Lung (tissue), 12 donors: ENCODE results near the gene ZNF70. TPM values are rescaled to one million over a fixed set of nuclear protein-coding genes. Genes with fewer than 3 reads are reported as not detected.

Experiments
- ATAC-seq: fragments of 200-7000 bp; cut with Tn5 transposase; one replicate; pipeline ENCODE4 v1.9.1; 2020; ENCODE audit warnings: moderate number of reproducible peaks; ENCODE audit not compliant: insufficient read depth, low FRiP score
- DNase-seq, 3 donors: peaks; one replicate each; pipeline ENCODE4 v3.0.0-alpha.2; 2013 to 2017
- H3K27ac ChIP-seq, 2 donors: one replicate each; pipeline ENCODE4 v1.5.1; 2013; ENCODE audit warnings: mild to moderate bottlenecking in 2 of 2, moderate library complexity in 2 of 2, control low read depth in 1 of 2, inconsistent platforms in 1 of 2, low read depth in 1 of 2, low read length in 1 of 2
- H3K27me3 ChIP-seq, 3 donors: one replicate each; pipeline ENCODE4 v1.5.1; 2013; ENCODE audit warnings: low read length in 2 of 3; ENCODE audit not compliant: control insufficient read depth in 3 of 3, insufficient read depth in 3 of 3
- H3K36me3 ChIP-seq, 4 donors: one replicate each; pipeline ENCODE4 v1.5.1; 2013; ENCODE audit warnings: low read length in 4 of 4, mild to moderate bottlenecking in 1 of 4, moderate library complexity in 1 of 4; ENCODE audit not compliant: control insufficient read depth in 4 of 4, insufficient read depth in 4 of 4
- H3K4me1 ChIP-seq, 5 donors: one replicate each; pipeline ENCODE4 v1.5.1; 2013; ENCODE audit warnings: low read length in 5 of 5, mild to moderate bottlenecking in 2 of 5, moderate library complexity in 1 of 5; ENCODE audit not compliant: control insufficient read depth in 5 of 5, insufficient read depth in 5 of 5
- H3K4me3 ChIP-seq: one replicate; pipeline ENCODE4 v1.5.1; 2013; ENCODE audit warnings: mild to moderate bottlenecking, control low read depth, moderate library complexity
- H3K9ac ChIP-seq, 2 donors: one replicate each; pipeline ENCODE4 v1.5.1; 2013; ENCODE audit warnings: low read length in 2 of 2, control low read depth in 1 of 2; ENCODE audit not compliant: insufficient read depth in 1 of 2
- H3K9me3 ChIP-seq, 4 donors: one replicate each; pipeline ENCODE4 v1.5.1; 2013; ENCODE audit warnings: low read length in 3 of 4, mild to moderate bottlenecking in 1 of 4, moderate library complexity in 1 of 4; ENCODE audit not compliant: control insufficient read depth in 4 of 4, insufficient read depth in 3 of 4
- CTCF ChIP-seq: IDR thresholded peaks from 2 replicates; pipeline ENCODE4 v1.5.1; 2012; ENCODE audit warnings: mild to moderate bottlenecking; ENCODE audit errors: control extremely low read depth, extremely low read depth
- WGBS, 2 donors: extraction: QIAGEN DNeasy Blood & Tissue Kit; methylation state at CpG; one replicate each; pipeline ENCODE4 v1.1.7; 2013; 5-methylcytosine and 5-hydroxymethylcytosine counted together
- polyA plus RNA-seq, 2 donors: library from polyadenylated mRNA; stranded (reverse); fragments of 200-250 nt; gene quantifications; one replicate each; pipeline ENCODE4 v1.2.1, GENCODE V29; 2013
- total RNA-seq, 2 donors: library from RNA; depleted of rRNA in 1 of 2; stranded (reverse); fragments of >200 nt in 1 of 2; gene quantifications; one replicate each; pipeline ENCODE4 v1.2.1, GENCODE V29; 2014 to 2021
- donor health status: control.
- donor health status: control.
- donor health status: Bipolar disorder and iron deficiency.
- donor health status: healthy.
- donor health status: DM: yes; HTN: yes; CAD: no.

The ZNF70 gene
- total and polyA plus RNA-seq, 4 donors, result 0.98 to 6.9 (median 3.7) TPM

GRCh38 chr22:23691748-23692423 lies 59.0 kb downstream of the ZNF70 start:
- no peak for TF ChIP-seq CTCF
- no peak overlapping the region for H3K4me3 ChIP-seq
- peaks cover 6 to 28% (median 12%) of the 10 kb centered on the region in 4 donors for H3K36me3 ChIP-seq
- H3K9ac ChIP-seq, result no peak overlapping the region
- H3K27ac ChIP-seq, result no peak overlapping the region
- ATAC-seq (no peak), DNase-seq (no peak)
- H3K27me3 ChIP-seq, result no peaks in the 10 kb centered on the region
- H3K4me1 ChIP-seq, result no peaks in the 10 kb centered on the region
- peaks cover 0 to 2% (median 0%) of the 10 kb centered on the region in 4 donors for H3K9me3 ChIP-seq
- 93 to 95% methylated on average over 12 of the region's 12 CpGs for WGBS, 2 donors

DNA sequence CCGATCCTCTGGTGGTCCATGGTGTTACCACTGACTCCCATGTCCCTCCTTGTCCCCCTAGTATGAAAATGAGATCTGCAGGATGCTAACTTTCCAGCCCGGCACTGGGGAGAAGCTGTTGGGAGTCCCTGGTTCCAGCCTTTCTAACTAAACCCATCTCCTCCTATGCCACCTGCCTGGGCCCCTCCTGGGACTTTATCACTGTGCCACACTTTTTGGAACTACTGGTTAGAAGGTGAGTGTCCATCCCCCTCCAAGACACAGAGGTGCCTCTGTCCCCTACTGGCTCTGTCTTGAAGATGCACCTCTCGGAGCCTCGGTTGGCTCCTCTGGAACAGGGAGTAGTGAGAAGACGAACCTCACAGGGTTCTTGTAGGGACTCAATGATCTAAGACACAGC lies 60.2 kb downstream of the ZNF70 start, which contains the start of gene RGL4:
Gene RGL4 (plus strand): TSS at position 301 of the 400 bp plus-strand sequence. CDS start 1,018 bp downstream, outside the sequence.
- H3K36me3 ChIP-seq, result peaks cover 6 to 26% (median 12%) of the 10 kb centered on the region in 4 donors
- ATAC-seq (no peak), DNase-seq (no peak)
- WGBS, 2 donors, result 97 to 98% methylated on average over 5 of the region's 5 CpGs
- H3K27me3 ChIP-seq, result no peaks in the 10 kb centered on the region
- no peak within 1 kb of the TSS for H3K9ac ChIP-seq
- no peak within 1 kb of the TSS for H3K27ac ChIP-seq
- peaks cover 0 to 5% (median 0%) of the 10 kb centered on the region in 5 donors for H3K4me1 ChIP-seq
- no peak for TF ChIP-seq CTCF
- peaks cover 0 to 2% (median 0%) of the 10 kb centered on the region in 4 donors for H3K9me3 ChIP-seq
- H3K4me3 ChIP-seq, result no peak within 1 kb of the TSS

GRCh38 chr22:23689414-23689813 lies 61.5 kb downstream of the ZNF70 start:
- H3K4me1 ChIP-seq, result peaks cover 0 to 7% (median 0%) of the 10 kb centered on the region in 5 donors
- H3K36me3 ChIP-seq, result peaks cover 0 to 15% (median 9%) of the 10 kb centered on the region in 4 donors
- no peaks in the 10 kb centered on the region for H3K27me3 ChIP-seq
- H3K9me3 ChIP-seq, result no peaks in the 10 kb centered on the region
- no peak overlapping the region for H3K9ac ChIP-seq
- DNase-seq (no peak), ATAC-seq (no peak)
- no peak for TF ChIP-seq CTCF
- H3K27ac ChIP-seq, result no peak overlapping the region
- H3K4me3 ChIP-seq, result no peak overlapping the region
- WGBS, 2 donors, result 85 to 92% methylated on average over 7 of the region's 7 CpGs

Other genes starting within 250 kb of the ZNF70 start
- under 1 TPM in 1 of 2 donors, not detected in 1; 0.28 TPM for gene IGLL1, start 170.8 kb downstream of the ZNF70 start, total RNA-seq
- under 1 TPM in 1 of 2 donors, not detected in 1; 0.16 TPM for gene IGLL1, start 170.8 kb downstream of the ZNF70 start, polyA plus RNA-seq
- under 1 TPM; 0.82 to 0.86 TPM for gene DRICH1, start 118.8 kb downstream of the ZNF70 start, total RNA-seq
- under 1 TPM; 0.15 to 0.47 TPM for gene DRICH1, start 118.8 kb downstream of the ZNF70 start, polyA plus RNA-seq
- 1 to 10 TPM; 1.3 to 3.1 TPM for gene RGL4, start 60.1 kb downstream of the ZNF70 start, total RNA-seq
- 10 to 100 TPM in 1 of 2 donors, 1 to 10 TPM in 1; 2.1 to 37.0 TPM for gene RGL4, start 60.1 kb downstream of the ZNF70 start, polyA plus RNA-seq
- not detected for gene VPREB3, start 3.3 kb upstream of the ZNF70 start, total RNA-seq
- gene VPREB3, start 3.3 kb upstream of the ZNF70 start, polyA plus RNA-seq, result 1 to 10 TPM in 1 of 2 donors, under 1 TPM in 1; 0.39 to 1.4 TPM
- 10 to 100 TPM; 12.0 to 18.7 TPM for gene C22orf15, start 11.9 kb upstream of the ZNF70 start, total RNA-seq
- gene C22orf15, start 11.9 kb upstream of the ZNF70 start, polyA plus RNA-seq, result 1 to 10 TPM; 3.0 to 8.7 TPM
- gene CHCHD10, start 16.9 kb upstream of the ZNF70 start, total RNA-seq, result 100 to 1,000 TPM in 1 of 2 donors, 10 to 100 TPM in 1; 16.6 to 128 TPM
- gene CHCHD10, start 16.9 kb upstream of the ZNF70 start, polyA plus RNA-seq, result 100 to 1,000 TPM in 1 of 2 donors, 10 to 100 TPM in 1; 37.2 to 174 TPM
- 1 to 10 TPM; 2.2 to 2.6 TPM for gene MMP11, start 21.7 kb upstream of the ZNF70 start, total RNA-seq
- gene MMP11, start 21.7 kb upstream of the ZNF70 start, polyA plus RNA-seq, result under 1 TPM; 0.43 to 0.68 TPM
- 10 to 100 TPM; 39.2 to 69.6 TPM for gene SMARCB1, start 35.9 kb upstream of the ZNF70 start, total RNA-seq
- gene SMARCB1, start 35.9 kb upstream of the ZNF70 start, polyA plus RNA-seq, result 10 to 100 TPM; 41.0 to 54.6 TPM
- 10 to 100 TPM in 1 of 2 donors, 1 to 10 TPM in 1; 6.1 to 15.1 TPM for gene DERL3, start 87.9 kb upstream of the ZNF70 start, total RNA-seq
- gene DERL3, start 87.9 kb upstream of the ZNF70 start, polyA plus RNA-seq, result 1 to 10 TPM; 6.7 to 8.4 TPM
- gene SLC2A11, start 106.8 kb upstream of the ZNF70 start, total RNA-seq, result 10 to 100 TPM; 11.1 to 14.1 TPM
- gene SLC2A11, start 106.8 kb upstream of the ZNF70 start, polyA plus RNA-seq, result 1 to 10 TPM; 3.9 to 9.6 TPM
- 100 to 1,000 TPM in 1 of 2 donors, 10 to 100 TPM in 1; 71.8 to 751 TPM for gene MIF, start 143.3 kb upstream of the ZNF70 start, total RNA-seq
- gene MIF, start 143.3 kb upstream of the ZNF70 start, polyA plus RNA-seq, result 100 to 1,000 TPM; 850 to 887 TPM
- 10 to 100 TPM in 1 of 2 donors, 1 to 10 TPM in 1; 2.0 to 22.3 TPM for gene GSTT2B, start 210.1 kb upstream of the ZNF70 start, total RNA-seq
- gene GSTT2B, start 210.1 kb upstream of the ZNF70 start, polyA plus RNA-seq, result 10 to 100 TPM in 1 of 2 donors, 1 to 10 TPM in 1; 8.9 to 22.9 TPM
- gene DDTL, start 215.8 kb upstream of the ZNF70 start, total RNA-seq, result 1 to 10 TPM in 1 of 2 donors, under 1 TPM in 1; 0.37 to 3.5 TPM
- gene DDTL, start 215.8 kb upstream of the ZNF70 start, polyA plus RNA-seq, result 1 to 10 TPM; 1.4 to 4.4 TPM
- gene DDT, start 223.3 kb upstream of the ZNF70 start, total RNA-seq, result 100 to 1,000 TPM; 111 to 130 TPM
- gene DDT, start 223.3 kb upstream of the ZNF70 start, polyA plus RNA-seq, result 100 to 1,000 TPM; 221 to 268 TPM
- gene GSTT2, start 229.0 kb upstream of the ZNF70 start, total RNA-seq, result 1 to 10 TPM in 1 of 2 donors, not detected in 1; 4.9 TPM
- gene GSTT2, start 229.0 kb upstream of the ZNF70 start, polyA plus RNA-seq, result 1 to 10 TPM in 1 of 2 donors, under 1 TPM in 1; 0.22 to 3.1 TPM